T-helper 22 cell (primary cell): ENCODE results near the gene COPG1.
"Not testable (repeated sequence)": the region's sequence is repeated elsewhere in the genome, so short reads cannot be mapped to it uniquely, and the experiment has no call there.

Source experiments
- DNase-seq: peaks from one replicate; pipeline ENCODE4 v3.0.0-alpha.2; 2020; ENCODE audit warnings: low read depth

The COPG1 gene

DNA sequence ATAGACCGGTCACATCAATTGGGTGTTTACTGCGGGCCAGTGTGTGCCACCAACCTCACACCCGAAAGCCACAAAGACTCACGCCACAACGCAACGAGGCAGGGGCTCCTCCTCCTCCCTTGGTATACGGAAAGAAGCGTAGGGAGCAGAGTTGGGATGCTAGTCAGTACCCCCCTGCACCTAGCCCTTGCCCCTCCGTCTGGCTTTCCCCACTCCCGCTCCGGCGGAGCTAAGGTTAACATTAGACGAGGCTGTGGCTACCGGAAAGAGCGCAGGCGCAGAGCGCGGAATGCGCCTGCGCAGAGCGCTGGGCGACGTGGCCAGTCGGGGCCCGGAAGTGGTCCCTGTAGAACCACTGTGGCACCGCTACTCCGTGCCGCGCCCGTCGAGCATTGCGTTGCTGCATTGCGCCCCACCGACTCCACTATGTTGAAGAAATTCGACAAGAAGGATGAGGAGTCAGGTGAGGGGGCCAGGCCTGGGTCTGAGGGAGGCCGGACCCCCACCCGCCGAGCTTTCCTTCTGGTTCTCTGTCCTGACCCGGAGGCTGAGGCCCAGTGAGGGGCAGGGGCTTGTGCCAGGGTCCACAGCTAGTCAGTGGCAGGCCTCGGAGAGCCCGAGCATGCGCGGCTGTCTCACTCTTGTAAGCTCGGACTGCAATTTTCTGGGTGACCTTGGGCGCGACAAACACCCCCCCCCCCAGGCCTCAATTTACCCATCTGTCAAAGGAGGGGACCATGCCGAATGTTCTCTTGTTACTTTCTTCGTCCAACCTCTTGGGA is at the start of gene COPG1:
TSS of gene COPG1 (plus strand) at position 323 of the 782 bp plus-strand sequence. CDS start at position 427, 104 bp downstream.
- peak; percentile 71 for DNase-seq

- no peak for DNase-seq
Observed at GRCh38 chr3:129204473-129204872, 44.9 kb upstream of the COPG1 start.

GRCh38 chr3:129205109-129205832 is 44.1 kb upstream of the COPG1 start:
- no peak for DNase-seq

- no peak for DNase-seq
Observed at GRCh38 chr3:129207479-129207878, 41.9 kb upstream of the COPG1 start.

- no peak for DNase-seq
Observed at GRCh38 chr3:129211345-129211744, 38.1 kb upstream of the COPG1 start.

DNA sequence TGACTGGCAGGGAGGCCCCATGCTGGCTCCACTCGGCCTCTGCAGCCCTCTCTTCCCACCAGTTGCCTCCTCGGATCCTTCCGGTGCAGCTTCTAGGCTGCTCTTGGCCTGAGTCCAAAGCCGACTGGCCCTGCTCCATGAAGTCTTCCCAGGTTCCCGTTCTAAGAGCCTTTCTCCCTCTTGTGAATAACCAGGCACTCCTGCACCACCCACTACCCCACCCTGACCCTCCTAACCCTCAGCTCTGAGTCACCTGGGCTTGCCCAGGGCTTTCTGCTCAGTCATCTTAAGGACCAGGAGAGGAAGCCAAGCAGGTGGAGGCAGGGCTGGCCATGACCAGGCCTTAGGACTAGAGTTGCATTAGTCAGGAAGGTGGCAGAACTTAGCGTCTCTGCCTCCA is 37.6 kb upstream of the COPG1 start:
- no peak for DNase-seq

DNA sequence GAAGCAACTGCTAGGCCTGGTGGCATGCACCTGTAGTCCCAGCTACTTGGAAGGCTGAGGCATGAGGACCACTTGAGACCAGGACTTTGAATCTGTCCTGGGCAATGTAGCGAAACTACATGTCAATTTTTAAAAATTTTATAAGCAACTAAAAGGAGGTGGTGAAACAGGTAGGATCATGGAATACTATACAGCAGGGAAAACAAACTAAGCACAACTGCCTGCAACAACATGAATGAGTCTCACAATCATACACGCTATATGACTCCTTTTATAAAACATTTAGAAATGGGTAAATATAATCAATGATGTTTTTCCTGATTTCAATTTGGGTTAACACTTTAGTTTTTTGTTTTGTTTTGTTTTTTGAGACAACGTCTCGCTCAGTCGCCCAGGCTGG is 36.2 kb upstream of the COPG1 start:
- no peak for DNase-seq

DNA sequence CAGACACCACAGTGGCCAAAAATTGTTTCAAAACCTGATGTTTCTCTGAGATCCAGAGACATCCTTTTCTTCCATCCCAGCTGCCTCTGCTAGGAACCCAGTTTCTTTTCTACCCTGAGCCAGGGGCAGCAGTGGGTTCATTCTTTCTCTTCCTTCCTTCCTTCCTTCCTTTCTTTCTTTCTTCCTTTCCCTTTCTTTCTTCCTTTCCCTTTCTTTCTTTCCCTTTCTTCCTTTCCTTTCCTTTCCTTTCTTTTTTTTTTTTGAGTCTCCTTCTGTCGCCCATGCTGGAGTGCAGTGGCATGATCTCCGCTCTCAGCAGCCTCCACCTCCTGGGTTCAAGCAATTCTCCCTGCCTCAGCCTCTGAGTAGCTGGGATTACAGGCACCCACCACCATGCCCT is 30.7 kb upstream of the COPG1 start:
- DNase-seq = no peak

- not testable (repeated sequence) for DNase-seq
Observed at GRCh38 chr3:129224387-129224786, 25.0 kb upstream of the COPG1 start.

DNA sequence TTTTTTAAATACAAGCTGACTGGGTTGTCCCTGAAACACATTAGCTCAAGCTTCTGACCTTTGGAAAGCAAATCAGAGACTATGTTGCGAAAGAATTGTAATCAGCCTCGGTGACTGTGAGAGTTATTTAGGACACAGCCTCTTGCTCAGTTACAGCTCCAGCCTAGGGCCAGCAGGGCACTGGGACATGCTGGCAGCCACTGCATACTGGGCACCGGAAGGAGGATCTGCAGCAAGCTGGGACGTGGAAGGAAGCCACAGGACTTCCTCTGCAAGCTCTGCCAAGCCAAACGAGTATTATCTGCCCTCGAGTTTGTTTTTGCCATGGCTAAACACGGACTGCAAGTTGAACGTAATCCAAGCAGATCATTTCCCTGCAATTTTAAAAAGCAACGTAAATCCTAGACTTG is 24.4 kb upstream of the COPG1 start:
- DNase-seq = no peak

DNA sequence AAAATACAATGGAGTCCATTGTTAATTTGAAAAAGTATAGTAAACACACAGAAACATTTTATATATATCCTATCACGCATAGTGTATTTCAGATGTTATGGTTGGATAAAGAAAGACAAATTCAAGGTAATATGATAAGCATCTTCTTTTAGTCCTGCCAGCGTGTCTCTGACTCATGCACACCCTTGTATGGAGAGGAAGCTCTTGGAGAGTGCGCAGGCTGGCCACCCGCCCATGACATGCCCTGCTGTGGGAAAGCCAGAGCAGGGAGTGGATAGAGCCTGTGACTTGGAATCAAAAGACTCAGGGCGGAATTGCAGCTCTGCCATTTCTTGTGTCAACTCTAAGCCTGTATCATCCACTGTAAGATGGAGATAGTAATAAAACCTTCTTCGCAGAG is 23.0 kb upstream of the COPG1 start:
- DNase-seq = no peak

DNA sequence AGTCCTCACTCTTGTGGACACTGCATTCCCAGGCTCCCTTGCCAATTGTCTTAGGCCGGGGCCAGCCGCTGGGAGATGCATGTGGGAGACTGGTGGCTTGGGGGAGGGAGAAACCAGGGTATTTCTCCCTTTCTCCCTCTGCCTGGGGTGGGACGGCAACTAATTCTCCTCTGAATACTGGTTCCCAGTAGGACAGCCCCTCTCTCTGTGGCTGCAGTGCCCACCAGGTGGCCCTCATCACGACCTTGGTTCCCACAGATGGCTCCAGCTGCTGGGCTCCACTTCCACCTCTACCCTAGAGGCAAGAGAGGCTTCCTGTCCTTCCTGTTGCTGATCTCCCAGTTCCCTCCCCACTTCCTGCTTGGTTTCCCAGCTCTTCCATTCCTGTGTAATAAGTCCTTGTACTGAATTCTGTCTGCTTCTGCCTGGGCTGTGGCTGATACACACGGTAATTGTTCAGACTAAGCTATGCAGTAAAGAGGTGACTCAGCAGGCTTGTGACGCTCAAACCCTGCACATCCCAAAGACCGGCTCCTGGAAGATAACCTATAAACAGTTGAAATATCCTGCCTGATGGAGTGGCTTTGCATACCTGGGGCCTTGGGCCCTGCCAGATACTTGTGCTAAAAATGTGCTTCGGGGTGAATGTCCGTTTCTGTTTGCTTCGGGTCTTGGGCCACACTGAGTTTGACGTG is 20.4 kb upstream of the COPG1 start:
- DNase-seq = no peak

- no peak for DNase-seq
Observed at GRCh38 chr3:129230311-129231019, 18.9 kb upstream of the COPG1 start.

GRCh38 chr3:129231331-129232119 is 17.9 kb upstream of the COPG1 start:
- no peak for DNase-seq

DNA sequence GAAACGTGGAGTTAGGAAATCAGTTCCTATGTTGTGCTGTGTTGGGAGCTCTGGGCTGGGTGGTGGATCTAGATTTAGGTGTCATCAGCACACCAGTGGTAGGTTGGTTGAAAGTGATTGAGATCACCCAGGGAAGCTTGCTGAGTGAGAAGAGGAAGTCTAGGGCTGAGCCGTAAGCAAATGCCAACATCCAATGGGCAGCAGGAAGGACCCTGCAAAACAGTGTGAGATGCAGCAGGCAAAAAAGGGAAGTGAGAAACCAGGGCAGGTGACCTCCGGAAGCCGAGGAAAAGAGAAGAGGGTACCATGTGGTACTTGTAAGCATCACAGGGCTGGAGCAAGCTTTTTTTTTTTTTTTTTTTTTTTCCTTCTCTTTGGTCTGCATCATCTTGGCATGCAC is 15.9 kb upstream of the COPG1 start:
- no peak for DNase-seq

DNA sequence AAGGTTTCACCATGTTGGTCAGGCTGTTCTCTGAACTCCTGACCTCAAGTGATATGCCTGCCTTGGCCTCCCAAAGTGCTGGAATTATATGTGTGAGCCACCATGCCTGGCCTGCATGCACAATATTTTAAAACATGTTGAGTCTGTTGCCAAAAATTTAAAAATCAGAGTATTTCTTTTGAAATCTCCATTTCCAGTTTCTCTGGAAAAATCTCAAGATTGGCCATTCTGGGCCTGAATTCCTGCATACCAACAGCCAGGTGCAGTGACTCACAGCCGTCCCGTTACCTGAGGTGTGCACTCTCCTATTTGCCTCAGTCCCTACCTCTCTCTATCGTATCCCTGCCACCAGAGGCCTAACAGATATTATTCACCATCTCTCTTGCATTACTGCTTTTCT is 15.0 kb upstream of the COPG1 start:
- no peak for DNase-seq

- DNase-seq = no peak
Observed at GRCh38 chr3:129235344-129235917, 14.0 kb upstream of the COPG1 start.

GRCh38 chr3:129238945-129239705 is 10.3 kb upstream of the COPG1 start:
- DNase-seq = no peak

DNA sequence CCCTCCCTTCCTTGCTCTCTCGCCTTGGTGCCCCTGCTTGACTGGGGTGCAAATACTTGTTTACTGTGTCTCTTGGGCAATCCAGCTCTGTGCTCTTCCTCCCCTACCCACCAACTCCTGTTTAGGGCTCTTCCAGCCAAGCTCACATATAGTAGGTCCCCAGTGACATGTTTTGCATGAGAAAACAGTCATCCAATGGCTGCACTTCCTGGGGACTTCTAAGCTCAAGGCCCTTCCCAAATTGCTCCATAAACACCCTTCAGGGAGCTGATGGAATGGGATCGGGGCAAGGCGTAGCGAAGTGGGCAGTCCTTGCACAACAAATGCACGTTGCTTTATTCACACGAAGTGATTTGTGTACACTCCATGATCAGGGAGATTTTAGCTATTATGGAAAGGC is 9.4 kb upstream of the COPG1 start:
- no peak for DNase-seq

DNA sequence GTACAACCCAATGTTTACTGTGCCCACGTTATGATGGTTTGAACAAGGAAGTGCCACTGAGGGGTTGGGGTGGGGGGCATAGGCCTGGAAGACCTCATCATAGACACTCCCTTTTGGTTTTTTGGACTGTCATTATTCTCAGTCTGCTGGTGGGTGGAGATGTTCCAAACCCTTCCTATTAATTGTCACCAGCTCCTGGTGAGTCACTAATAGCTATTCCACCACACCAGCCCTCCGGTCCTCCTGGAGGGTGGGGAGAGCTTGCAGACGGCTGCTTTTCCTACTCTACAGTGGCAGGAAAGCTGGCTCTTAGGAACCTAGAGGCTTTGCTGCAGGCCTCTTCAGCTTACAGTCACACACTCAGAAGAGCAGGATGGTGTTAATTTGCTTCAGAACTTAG is 9.0 kb upstream of the COPG1 start:
- no peak for DNase-seq
